ENCODE measurements around the gene ASPM.

DNA sequence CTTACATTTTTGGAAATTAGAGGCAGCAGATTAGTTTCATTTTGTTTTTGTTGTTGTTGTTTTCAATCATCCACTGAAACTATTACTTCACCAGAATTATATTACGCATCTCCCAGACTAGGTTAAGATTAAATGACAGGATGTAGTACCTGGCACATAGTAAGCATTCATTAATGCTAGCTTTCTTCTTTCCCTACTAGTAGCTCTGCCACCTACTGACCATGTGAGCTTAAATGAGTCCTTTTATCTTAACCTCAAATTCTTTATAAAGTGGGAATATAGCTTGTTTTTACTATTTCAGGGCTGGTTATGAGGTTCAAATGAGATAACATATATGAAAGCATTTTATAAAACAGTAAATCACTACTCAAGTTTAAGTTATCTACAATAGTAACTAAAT, 10.2 kb upstream of the ASPM start:
- TF ChIP-seq CTCF (IDR thresholded peaks at IDR 0.05; ENCODE audit: low read depth, low read length, missing input control) = peak; percentile 6
- peak; percentile 37 to 56 for TF ChIP-seq RAD21 (IDR thresholded peaks at IDR 0.05)
- TF ChIP-seq HNF4G (IDR thresholded peaks at IDR 0.05) = no peak
- TF ChIP-seq, protein P1, sequence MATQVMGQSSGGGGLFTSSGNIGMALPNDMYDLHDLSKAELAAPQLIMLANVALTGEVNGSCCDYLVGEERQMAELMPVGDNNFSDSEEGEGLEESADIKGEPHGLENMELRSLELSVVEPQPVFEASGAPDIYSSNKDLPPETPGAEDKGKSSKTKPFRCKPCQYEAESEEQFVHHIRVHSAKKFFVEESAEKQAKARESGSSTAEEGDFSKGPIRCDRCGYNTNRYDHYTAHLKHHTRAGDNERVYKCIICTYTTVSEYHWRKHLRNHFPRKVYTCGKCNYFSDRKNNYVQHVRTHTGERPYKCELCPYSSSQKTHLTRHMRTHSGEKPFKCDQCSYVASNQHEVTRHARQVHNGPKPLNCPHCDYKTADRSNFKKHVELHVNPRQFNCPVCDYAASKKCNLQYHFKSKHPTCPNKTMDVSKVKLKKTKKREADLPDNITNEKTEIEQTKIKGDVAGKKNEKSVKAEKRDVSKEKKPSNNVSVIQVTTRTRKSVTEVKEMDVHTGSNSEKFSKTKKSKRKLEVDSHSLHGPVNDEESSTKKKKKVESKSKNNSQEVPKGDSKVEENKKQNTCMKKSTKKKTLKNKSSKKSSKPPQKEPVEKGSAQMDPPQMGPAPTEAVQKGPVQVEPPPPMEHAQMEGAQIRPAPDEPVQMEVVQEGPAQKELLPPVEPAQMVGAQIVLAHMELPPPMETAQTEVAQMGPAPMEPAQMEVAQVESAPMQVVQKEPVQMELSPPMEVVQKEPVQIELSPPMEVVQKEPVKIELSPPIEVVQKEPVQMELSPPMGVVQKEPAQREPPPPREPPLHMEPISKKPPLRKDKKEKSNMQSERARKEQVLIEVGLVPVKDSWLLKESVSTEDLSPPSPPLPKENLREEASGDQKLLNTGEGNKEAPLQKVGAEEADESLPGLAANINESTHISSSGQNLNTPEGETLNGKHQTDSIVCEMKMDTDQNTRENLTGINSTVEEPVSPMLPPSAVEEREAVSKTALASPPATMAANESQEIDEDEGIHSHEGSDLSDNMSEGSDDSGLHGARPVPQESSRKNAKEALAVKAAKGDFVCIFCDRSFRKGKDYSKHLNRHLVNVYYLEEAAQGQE (IDR thresholded peaks at IDR 0.05) = no peak
- TF ChIP-seq, protein P2, sequence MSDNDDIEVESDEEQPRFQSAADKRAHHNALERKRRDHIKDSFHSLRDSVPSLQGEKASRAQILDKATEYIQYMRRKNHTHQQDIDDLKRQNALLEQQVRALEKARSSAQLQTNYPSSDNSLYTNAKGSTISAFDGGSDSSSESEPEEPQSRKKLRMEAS (IDR thresholded peaks at IDR 0.05) = no peak
- TF ChIP-seq FOXA1 (IDR thresholded peaks at IDR 0.05) = no peak
- no peak for TF ChIP-seq JUND (IDR thresholded peaks at IDR 0.05)
- TF ChIP-seq RXRA (IDR thresholded peaks at IDR 0.05) = no peak
- no peak for TF ChIP-seq TAF1 (conservative IDR thresholded peaks at IDR 0.05)
- no peak for TF ChIP-seq YY1 (IDR thresholded peaks at IDR 0.05)
- TF ChIP-seq, protein P3, sequence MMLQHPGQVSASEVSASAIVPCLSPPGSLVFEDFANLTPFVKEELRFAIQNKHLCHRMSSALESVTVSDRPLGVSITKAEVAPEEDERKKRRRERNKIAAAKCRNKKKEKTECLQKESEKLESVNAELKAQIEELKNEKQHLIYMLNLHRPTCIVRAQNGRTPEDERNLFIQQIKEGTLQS (IDR thresholded peaks at IDR 0.05) = no peak
